HepG2 (cell line): ENCODE data around the gene TXNIP. TPM values are rescaled to one million over a fixed set of nuclear protein-coding genes. Genes with fewer than 3 reads are reported as not detected.
A peak's percentile ranks its signal among the peaks of the same experiment; 100 is the strongest.

ENCODE experiments used
- ATF1 ChIP-seq: IDR thresholded peaks from 2 replicates; pipeline ENCODE4 v1.6.1; 2016; ENCODE audit warnings: mild to moderate bottlenecking, control low read depth
- BRCA1 ChIP-seq: sonication (generic); formaldehyde crosslinking; IDR thresholded peaks from 2 replicates; pipeline ENCODE4 v1.4.0; 2020; ENCODE audit warnings: missing genetic modification reagents
- ELF3 ChIP-seq: IDR thresholded peaks from 2 replicates; pipeline ENCODE4 v1.6.1; 2016; ENCODE audit warnings: missing genetic modification reagents, missing compliant biosample characterization
- ELF4 ChIP-seq: sonication (generic); formaldehyde crosslinking; IDR thresholded peaks from 2 replicates; pipeline ENCODE4 v1.5.0; 2020; ENCODE audit warnings: missing genetic modification reagents, mild to moderate bottlenecking, moderate library complexity, borderline replicate concordance
- FOXP1 ChIP-seq, 2 experiments: fragments of 450-650 bp in 1 of 2; IDR thresholded peaks; 2 replicates each; pipeline ENCODE4 v1.6.1; 2017 to 2018; ENCODE audit warnings: antibody characterized with exemption in 1 of 2
- HMGA1 ChIP-seq: sonication (generic); formaldehyde crosslinking; conservative IDR thresholded peaks from 2 replicates; pipeline ENCODE4 v1.4.0; 2020; ENCODE audit warnings: missing genetic modification reagents
- MXD3 ChIP-seq: IDR thresholded peaks from 2 replicates; pipeline ENCODE4 v1.6.1; 2016; ENCODE audit warnings: mild to moderate bottlenecking, missing biosample characterization, missing genetic modification reagents
- PAX8 ChIP-seq: sonication (generic); formaldehyde crosslinking; IDR thresholded peaks from 2 replicates; pipeline ENCODE4 v1.8.0; 2022; ENCODE audit warnings: mild to moderate bottlenecking, missing genetic modification reagents, borderline replicate concordance
- PHF21A ChIP-seq: sonication (generic); formaldehyde crosslinking; IDR thresholded peaks from 2 replicates; pipeline ENCODE4 v1.5.0; 2020; ENCODE audit warnings: mild to moderate bottlenecking, missing genetic modification reagents
- POGZ ChIP-seq: sonication (generic); formaldehyde crosslinking; IDR thresholded peaks from 2 replicates; pipeline ENCODE4 v1.4.0; 2020; ENCODE audit warnings: mild to moderate bottlenecking, missing genetic modification reagents
- RFXANK ChIP-seq: IDR thresholded peaks from 2 replicates; pipeline ENCODE4 v1.6.1; 2016
- TEAD3 ChIP-seq: optimal IDR thresholded peaks from 2 replicates; pipeline ENCODE3; 2016; ENCODE audit warnings: borderline replicate concordance
- ZNF274 ChIP-seq: sonication (generic); formaldehyde crosslinking; IDR thresholded peaks from 2 replicates; pipeline ENCODE4 v1.5.1; 2020; ENCODE audit warnings: mild to moderate bottlenecking, missing genetic modification reagents
- ZNF430 ChIP-seq: sonication (generic); formaldehyde crosslinking; IDR thresholded peaks from 2 replicates; pipeline ENCODE4 v1.9.0; 2021; ENCODE audit warnings: mild to moderate bottlenecking, missing genetic modification reagents
- ZNF580 ChIP-seq: IDR thresholded peaks from 2 replicates; pipeline ENCODE4 v1.6.1; 2016; ENCODE audit warnings: low read depth, borderline replicate concordance
- ZNF639 ChIP-seq: conservative IDR thresholded peaks from 2 replicates; pipeline ENCODE4 v1.6.1; 2018; ENCODE audit warnings: missing genetic modification reagents
- ZNF724P ChIP-seq: sonication (generic); formaldehyde crosslinking; IDR thresholded peaks from 2 replicates; pipeline ENCODE4 v1.8.0; 2022; ENCODE audit warnings: missing genetic modification reagents, borderline replicate concordance
- polyA plus RNA-seq, 8 experiments: library from polyadenylated mRNA; depleted of rRNA in 3 of 8; stranded (reverse) in 7 of 8; unstranded in 1 of 8; fragments of >200 nt; fragmentation: Illumina TruSeq in 4 of 8; extraction: Trizol in 4 of 8; gene quantifications; 2 replicates each; pipeline versions ENCODE4 v1.2.1 to v1.2.3, GENCODE V29; 2011 to 2016; ENCODE audit warnings: low read depth in 4 of 8, missing spikeins in 1 of 8, mixed read lengths in 1 of 8; ENCODE audit not compliant: insufficient read depth in 1 of 8
- total RNA-seq, 5 experiments: library from RNA; depleted of rRNA; stranded (reverse); fragments of >200 nt; fragmentation: Illumina TruSeq; extraction: Trizol; gene quantifications; 2 replicates each; pipeline ENCODE4 v1.2.3, GENCODE V29; 2016; ENCODE audit warnings: low read depth in 1 of 5
- TF ChIP-seq, protein P1 (sequence below): sonication (generic); formaldehyde crosslinking; IDR thresholded peaks from 2 replicates; pipeline ENCODE4 v1.4.0; 2020; ENCODE audit warnings: missing genetic modification reagents
- TF ChIP-seq, protein P2 (sequence below): IDR thresholded peaks from 2 replicates; pipeline ENCODE4 v1.6.1; 2016; ENCODE audit warnings: low read depth, missing genetic modification reagents, missing compliant biosample characterization

TXNIP gene
- total and polyA plus RNA-seq, 2 of the 13 experiments (the other 11 are each of a cell fraction or from before 2014, with no cell fraction given) = 24.4 to 237 TPM

DNA sequence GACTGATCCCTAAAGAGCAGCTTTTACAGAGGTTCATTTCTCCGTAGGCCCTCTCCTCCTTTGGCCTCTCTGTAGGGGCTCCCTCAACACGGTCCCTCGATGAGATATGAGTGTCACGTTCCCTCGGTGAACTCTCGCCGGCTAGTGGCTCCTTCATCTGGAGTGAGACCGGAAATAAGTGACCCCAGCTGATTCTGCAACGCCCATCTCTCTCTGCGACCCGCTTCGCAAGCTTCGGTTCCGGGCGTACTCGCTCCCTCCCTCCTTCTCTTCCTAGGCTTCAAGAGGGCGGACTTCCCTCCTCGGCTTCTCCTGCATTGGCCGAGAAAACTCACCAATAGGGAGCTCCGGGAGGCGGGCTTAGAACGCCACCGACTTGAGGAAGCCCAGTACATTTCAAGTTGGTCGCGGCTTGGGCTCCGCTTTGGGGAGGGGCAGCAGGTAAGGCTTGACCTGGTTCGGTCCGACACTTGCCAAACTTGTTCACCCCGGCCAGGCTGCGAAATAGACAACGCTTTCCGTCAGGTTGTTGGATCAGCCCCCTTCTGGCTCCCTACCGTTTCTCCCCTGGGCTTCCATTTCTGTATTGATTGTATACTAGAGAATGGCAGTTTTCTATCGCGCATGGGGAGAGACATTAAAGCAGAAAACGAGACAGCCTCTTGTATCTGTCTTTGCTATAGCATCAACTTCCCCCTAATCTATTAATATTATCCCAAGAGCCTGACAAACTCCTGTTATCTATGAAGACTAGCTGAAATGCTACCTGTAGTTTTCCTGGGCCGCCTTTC lies 31.9 kb downstream of the TXNIP start, which contains the start of the genes ANKRD34A and POLR3GL (continued):
- TF ChIP-seq MXD3 (CRISPR knock-in tag) (peak; percentile 47), ZNF639 (CRISPR knock-in tag) (0 out of 2 replicates have a peak, but pooled peaks have one; percentile 27), TEAD3 (CRISPR knock-in tag) (peak; percentile 61), PAX8 (no peak), HMGA1 (CRISPR knock-in tag) (no peak), ZNF430 (CRISPR knock-in tag) (peak; percentile 29; the same call in 1 of the 2 replicates), ELF4 (peak; percentile 81; the same call in 1 of the 2 replicates), ELF3 (peak; percentile 79), PHF21A (CRISPR knock-in tag) (peak; percentile 49; the same call in 1 of the 2 replicates), ATF1 (CRISPR knock-in tag) (peak; percentile 52; the same call in 1 of the 2 replicates), BRCA1 (CRISPR knock-in tag) (0 out of 2 replicates have a peak, but pooled peaks have one; percentile 19), ZNF580 (CRISPR knock-in tag) (peak; percentile 14; the same call in 1 of the 2 replicates), ZNF274 (CRISPR knock-in tag) (no peak), ZNF724P (CRISPR knock-in tag) (peak; percentile 82; the same call in 1 of the 2 replicates), FOXP1 (IDR thresholded peaks at IDR 0.05) (no peak), FOXP1 (CRISPR knock-in tag; IDR thresholded peaks at IDR 0.05) (no peak), POGZ (CRISPR knock-in tag) (peak; percentile 73), RFXANK (CRISPR knock-in tag) (0 out of 2 replicates have a peak, but pooled peaks have one; percentile 51)
- TF ChIP-seq, protein P1, sequence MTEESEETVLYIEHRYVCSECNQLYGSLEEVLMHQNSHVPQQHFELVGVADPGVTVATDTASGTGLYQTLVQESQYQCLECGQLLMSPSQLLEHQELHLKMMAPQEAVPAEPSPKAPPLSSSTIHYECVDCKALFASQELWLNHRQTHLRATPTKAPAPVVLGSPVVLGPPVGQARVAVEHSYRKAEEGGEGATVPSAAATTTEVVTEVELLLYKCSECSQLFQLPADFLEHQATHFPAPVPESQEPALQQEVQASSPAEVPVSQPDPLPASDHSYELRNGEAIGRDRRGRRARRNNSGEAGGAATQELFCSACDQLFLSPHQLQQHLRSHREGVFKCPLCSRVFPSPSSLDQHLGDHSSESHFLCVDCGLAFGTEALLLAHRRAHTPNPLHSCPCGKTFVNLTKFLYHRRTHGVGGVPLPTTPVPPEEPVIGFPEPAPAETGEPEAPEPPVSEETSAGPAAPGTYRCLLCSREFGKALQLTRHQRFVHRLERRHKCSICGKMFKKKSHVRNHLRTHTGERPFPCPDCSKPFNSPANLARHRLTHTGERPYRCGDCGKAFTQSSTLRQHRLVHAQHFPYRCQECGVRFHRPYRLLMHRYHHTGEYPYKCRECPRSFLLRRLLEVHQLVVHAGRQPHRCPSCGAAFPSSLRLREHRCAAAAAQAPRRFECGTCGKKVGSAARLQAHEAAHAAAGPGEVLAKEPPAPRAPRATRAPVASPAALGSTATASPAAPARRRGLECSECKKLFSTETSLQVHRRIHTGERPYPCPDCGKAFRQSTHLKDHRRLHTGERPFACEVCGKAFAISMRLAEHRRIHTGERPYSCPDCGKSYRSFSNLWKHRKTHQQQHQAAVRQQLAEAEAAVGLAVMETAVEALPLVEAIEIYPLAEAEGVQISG (CRISPR knock-in tag) = peak; percentile 54
- TF ChIP-seq, protein P2, sequence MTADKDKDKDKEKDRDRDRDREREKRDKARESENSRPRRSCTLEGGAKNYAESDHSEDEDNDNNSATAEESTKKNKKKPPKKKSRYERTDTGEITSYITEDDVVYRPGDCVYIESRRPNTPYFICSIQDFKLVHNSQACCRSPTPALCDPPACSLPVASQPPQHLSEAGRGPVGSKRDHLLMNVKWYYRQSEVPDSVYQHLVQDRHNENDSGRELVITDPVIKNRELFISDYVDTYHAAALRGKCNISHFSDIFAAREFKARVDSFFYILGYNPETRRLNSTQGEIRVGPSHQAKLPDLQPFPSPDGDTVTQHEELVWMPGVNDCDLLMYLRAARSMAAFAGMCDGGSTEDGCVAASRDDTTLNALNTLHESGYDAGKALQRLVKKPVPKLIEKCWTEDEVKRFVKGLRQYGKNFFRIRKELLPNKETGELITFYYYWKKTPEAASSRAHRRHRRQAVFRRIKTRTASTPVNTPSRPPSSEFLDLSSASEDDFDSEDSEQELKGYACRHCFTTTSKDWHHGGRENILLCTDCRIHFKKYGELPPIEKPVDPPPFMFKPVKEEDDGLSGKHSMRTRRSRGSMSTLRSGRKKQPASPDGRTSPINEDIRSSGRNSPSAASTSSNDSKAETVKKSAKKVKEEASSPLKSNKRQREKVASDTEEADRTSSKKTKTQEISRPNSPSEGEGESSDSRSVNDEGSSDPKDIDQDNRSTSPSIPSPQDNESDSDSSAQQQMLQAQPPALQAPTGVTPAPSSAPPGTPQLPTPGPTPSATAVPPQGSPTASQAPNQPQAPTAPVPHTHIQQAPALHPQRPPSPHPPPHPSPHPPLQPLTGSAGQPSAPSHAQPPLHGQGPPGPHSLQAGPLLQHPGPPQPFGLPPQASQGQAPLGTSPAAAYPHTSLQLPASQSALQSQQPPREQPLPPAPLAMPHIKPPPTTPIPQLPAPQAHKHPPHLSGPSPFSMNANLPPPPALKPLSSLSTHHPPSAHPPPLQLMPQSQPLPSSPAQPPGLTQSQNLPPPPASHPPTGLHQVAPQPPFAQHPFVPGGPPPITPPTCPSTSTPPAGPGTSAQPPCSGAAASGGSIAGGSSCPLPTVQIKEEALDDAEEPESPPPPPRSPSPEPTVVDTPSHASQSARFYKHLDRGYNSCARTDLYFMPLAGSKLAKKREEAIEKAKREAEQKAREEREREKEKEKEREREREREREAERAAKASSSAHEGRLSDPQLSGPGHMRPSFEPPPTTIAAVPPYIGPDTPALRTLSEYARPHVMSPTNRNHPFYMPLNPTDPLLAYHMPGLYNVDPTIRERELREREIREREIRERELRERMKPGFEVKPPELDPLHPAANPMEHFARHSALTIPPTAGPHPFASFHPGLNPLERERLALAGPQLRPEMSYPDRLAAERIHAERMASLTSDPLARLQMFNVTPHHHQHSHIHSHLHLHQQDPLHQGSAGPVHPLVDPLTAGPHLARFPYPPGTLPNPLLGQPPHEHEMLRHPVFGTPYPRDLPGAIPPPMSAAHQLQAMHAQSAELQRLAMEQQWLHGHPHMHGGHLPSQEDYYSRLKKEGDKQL (CRISPR knock-in tag) = no peak
